ENCODE measurements around the gene TBL1X. TPM values are rescaled to one million over a fixed set of nuclear protein-coding genes. Genes with fewer than 3 reads are reported as not detected.

Gene TBL1X
- total and polyA plus RNA-seq, 2 experiments from 2014 or later: 21.8 to 29.9 TPM

DNA sequence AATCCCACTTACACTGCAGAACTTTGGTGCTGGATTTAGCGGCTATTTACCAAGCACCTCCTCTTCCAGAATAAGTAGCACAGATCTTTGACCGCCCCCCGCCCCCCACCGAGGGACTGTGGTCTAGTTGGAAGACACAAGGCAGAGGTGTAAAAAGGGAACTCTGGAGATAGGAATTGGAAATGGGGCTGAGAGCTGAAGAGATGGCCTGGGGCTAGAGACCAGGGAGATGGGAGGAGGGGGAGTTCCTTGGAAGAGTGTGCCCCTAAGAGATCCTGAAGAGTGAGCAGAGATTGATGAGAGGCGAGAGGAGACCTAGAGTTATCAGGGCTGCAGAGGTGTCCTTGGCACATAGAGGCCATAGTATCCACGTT is 55.3 kb downstream of the TBL1X start:
- H3K4me1 ChIP-seq (ENCODE audit: low read depth): peaks cover 82% of the 10 kb centered on the region
- no peaks in the 10 kb centered on the region for H3K36me3 ChIP-seq
- H3K27me3 ChIP-seq: no peaks in the 10 kb centered on the region
- no peaks in the 10 kb centered on the region for H3K9me3 ChIP-seq (ENCODE audit: low read depth)
- no peak for DNase-seq (ENCODE audit: low read depth in 1 of 2, low spot score in 1 of 2)
- H3K27ac ChIP-seq: peak overlapping the region; percentile 82
- H3K4me3 ChIP-seq: no peak overlapping the region
- TF ChIP-seq, protein P1, sequence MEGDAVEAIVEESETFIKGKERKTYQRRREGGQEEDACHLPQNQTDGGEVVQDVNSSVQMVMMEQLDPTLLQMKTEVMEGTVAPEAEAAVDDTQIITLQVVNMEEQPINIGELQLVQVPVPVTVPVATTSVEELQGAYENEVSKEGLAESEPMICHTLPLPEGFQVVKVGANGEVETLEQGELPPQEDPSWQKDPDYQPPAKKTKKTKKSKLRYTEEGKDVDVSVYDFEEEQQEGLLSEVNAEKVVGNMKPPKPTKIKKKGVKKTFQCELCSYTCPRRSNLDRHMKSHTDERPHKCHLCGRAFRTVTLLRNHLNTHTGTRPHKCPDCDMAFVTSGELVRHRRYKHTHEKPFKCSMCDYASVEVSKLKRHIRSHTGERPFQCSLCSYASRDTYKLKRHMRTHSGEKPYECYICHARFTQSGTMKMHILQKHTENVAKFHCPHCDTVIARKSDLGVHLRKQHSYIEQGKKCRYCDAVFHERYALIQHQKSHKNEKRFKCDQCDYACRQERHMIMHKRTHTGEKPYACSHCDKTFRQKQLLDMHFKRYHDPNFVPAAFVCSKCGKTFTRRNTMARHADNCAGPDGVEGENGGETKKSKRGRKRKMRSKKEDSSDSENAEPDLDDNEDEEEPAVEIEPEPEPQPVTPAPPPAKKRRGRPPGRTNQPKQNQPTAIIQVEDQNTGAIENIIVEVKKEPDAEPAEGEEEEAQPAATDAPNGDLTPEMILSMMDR (IDR thresholded peaks at IDR 0.05; ENCODE audit: low read depth, low read length): no peak

DNA sequence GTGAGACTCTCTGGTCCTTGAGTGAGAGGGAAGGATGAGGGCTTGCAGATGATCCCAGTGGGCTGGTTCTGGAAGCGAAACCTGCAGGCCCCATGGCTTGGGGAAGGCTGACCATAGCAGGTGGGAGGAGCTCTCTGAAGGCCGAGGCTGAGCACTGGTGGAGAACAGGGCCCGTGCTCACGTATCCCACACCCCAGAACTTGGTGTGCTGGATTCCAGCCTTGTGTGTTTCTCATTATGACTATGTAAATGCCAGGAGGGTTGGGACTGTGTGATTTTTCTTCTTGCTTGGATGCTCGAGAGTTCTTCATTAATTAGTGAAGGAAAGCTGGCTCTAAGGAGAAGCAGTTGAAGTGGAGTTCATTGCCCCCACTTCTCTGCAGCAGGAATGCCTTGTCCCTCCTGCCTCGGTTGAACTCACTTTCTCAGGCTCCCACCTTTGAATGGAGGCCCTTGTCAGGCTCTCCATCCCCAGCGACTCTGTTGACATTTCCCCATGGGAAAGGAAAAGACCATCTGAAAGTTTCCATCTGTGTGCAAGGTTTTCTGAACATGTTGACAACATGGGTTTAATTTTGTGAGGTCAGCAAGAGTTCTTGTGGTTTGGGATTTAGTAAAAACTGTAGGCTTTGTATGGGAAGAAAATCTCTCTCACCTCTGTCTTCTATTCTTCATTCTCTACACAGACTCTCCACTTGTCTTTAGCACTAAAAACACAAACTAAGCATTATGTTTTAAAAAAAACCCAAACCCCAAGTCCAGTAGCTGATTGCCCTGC is 57.7 kb downstream of the TBL1X start:
- Histone ChIP-seq H3K27me3 (no peaks in the 10 kb centered on the region), H3K4me1 (ENCODE audit: low read depth) (peaks cover 79% of the 10 kb centered on the region), H3K27ac (peak overlapping the region; percentile 82), H3K4me3 (no peak overlapping the region), H3K36me3 (no peaks in the 10 kb centered on the region), H3K9me3 (ENCODE audit: low read depth) (no peaks in the 10 kb centered on the region)
- DNase-seq (ENCODE audit: low read depth in 1 of 2, low spot score in 1 of 2): no peak
- TF ChIP-seq, protein P1 (IDR thresholded peaks at IDR 0.05; ENCODE audit: low read depth, low read length): no peak

DNA sequence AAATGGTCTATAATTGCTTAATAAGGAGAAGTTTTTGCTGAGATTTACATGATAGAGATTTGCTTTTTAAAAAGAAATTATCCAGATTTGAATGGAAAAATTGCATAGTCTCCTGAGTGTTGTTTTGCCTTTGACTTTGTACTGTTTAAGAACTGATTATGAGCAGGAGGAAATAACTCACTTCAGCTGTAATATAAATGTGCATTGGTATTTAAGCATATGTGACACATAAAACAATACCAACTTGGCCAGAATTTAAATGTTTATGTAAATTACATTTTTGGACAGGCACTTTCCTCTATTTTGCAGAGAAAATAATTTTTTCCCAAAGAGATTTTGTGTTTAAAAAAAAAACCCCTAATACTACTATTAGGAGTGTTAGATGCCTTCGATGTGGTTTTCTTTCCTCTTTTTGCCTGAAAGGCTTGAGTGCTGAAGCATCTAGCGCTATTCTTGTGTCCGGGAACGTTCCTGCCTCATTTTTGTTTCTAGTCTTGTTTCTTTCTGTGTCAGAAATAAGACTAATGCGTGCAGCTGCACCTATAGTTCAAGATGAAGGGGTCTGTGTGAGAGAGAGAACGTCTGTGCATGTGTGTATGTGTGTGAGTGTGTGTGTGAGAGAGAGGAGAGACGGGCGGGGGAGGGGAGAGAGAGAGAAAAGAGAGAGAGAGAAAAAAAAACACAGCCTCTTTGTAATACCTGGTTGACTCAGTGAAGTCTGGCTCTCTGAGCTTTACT is 60.8 kb downstream of the TBL1X start:
- Histone ChIP-seq H3K9me3 (ENCODE audit: low read depth) (no peaks in the 10 kb centered on the region), H3K27ac (peak overlapping the region; percentile 37), H3K4me1 (ENCODE audit: low read depth) (peaks cover 64% of the 10 kb centered on the region), H3K36me3 (no peaks in the 10 kb centered on the region), H3K27me3 (no peaks in the 10 kb centered on the region), H3K4me3 (no peak overlapping the region)
- peak in 1 of 2 donors; percentile 53 for DNase-seq (ENCODE audit: low read depth in 1 of 2, low spot score in 1 of 2)
- TF ChIP-seq, protein P1 (IDR thresholded peaks at IDR 0.05; ENCODE audit: low read depth, low read length): no peak

DNA sequence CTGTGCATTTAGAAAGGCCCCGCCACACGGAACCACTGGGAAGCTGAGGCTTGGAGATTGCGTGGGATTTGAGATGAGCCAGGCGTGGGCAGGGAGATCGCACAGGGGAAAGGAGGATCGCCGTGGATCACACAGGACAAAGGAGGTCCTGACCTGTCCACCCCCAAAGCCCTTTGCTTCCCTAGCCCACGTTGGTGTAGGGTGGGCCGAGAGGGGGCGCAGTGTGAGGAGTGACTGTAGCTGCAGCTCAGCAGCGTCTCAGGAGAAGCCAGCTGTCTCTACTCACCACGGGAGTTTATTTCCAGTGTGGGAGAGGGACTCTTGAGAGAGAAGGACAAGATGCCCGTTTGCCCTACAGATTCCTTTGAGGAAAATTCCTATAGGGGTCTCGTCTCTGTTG is 62.1 kb downstream of the TBL1X start:
- Histone ChIP-seq H3K27me3 (no peaks in the 10 kb centered on the region), H3K4me3 (no peak overlapping the region), H3K9me3 (ENCODE audit: low read depth) (no peaks in the 10 kb centered on the region), H3K4me1 (ENCODE audit: low read depth) (peaks cover 53% of the 10 kb centered on the region), H3K27ac (peak overlapping the region; percentile 11), H3K36me3 (no peaks in the 10 kb centered on the region)
- no peak for DNase-seq (ENCODE audit: low read depth in 1 of 2, low spot score in 1 of 2)
- TF ChIP-seq, protein P1 (IDR thresholded peaks at IDR 0.05; ENCODE audit: low read depth, low read length): no peak

DNA sequence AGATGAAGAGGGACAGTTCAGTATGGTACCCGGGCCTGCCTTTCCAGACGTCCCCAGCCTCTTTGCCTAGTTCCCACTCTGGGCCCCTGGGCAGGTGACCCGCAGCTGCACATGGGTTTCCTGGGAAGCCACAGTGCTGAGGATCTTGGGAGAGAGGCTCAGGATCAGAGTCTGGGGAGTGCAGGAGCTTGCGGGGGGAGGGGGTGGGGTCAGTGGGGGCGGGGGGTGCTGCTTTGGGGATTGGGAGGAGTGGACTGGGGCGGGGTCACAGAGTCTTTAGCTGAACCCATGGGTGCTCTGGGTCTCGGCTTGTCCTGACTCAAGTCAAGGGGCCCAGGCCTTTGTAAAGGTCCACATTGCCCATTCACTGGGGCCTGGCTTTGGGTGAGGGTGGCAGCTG is 63.6 kb downstream of the TBL1X start:
- Histone ChIP-seq H3K36me3 (no peaks in the 10 kb centered on the region), H3K4me1 (ENCODE audit: low read depth) (peaks cover 39% of the 10 kb centered on the region), H3K27ac (peak overlapping the region; percentile 68), H3K27me3 (no peaks in the 10 kb centered on the region), H3K9me3 (ENCODE audit: low read depth) (no peaks in the 10 kb centered on the region), H3K4me3 (no peak overlapping the region)
- no peak for DNase-seq (ENCODE audit: low read depth in 1 of 2, low spot score in 1 of 2)
- TF ChIP-seq, protein P1 (IDR thresholded peaks at IDR 0.05; ENCODE audit: low read depth, low read length): no peak

Measured in cardiac muscle cell (in vitro differentiated cells and primary cell).